ENCODE data around the gene ZC3H4.

The ZC3H4 gene

DNA sequence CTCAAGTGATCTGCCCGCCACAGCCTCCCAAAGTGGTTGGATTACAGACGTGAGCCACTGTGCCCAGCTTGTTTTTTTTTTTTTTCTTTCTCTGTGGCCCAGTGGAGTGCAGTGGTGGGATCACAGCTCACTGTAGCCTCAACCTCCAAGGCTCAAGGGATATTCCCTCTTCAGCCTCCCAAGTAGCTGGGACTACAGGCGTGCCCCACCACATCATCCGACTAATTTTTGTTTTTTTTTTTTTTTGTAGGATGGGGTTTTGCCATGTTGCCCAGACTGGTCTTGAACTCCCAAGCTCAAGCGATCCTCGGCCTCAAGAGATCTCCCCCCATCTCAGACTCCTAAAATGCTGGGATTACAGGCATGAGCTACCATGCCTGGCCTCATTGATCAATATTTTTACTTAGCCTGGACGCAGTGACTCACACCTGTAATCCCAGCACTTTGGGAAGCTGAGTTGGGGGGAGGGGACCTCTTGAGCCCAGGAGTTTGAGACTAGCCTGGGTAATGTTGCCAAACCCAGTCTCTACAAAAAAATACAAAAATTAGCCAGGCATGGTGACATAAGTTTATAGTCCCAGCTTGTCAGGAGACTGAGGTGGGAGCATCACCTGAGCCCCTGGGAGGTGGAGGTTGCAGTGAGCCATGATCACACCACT, 18.7 kb upstream of the ZC3H4 start:
- no peak for DNase-seq

DNA sequence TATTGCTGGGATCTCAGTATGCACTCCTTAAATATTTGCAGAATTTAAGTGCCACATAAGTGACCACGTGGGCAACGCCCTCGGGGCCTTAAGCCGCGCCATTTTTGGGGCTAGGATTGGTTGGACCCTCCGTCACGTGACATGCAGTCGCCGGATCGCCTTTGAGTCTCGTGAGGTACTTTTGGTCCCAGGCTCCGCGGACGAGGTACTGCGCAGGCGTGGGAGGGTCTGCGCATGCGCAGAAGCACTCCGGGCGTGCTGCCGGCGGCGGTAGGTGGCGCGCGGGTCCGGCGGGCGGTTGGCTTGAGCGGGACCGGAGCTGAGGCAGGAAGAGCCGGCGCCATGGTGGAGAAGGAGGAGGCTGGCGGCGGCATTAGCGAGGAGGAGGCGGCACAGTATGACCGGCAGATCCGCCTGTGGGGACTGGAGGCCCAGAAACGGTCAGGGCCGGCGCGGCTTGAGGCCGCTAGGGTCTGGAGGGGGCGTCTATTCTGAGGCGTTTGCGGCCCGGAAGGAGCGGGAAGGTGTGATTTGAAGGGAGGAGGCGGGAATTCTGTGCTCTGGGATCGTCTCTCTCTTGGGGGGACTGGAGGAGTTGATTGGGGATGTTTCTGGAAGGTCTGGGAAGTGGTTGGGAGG, 17.1 kb upstream of the ZC3H4 start, which contains the start of gene SAE1:
Gene SAE1 (plus strand): TSS at position 247 of the 639 bp plus-strand sequence. CDS start 96 bp downstream, at position 343.
- DNase-seq = peak; percentile 93

DNA sequence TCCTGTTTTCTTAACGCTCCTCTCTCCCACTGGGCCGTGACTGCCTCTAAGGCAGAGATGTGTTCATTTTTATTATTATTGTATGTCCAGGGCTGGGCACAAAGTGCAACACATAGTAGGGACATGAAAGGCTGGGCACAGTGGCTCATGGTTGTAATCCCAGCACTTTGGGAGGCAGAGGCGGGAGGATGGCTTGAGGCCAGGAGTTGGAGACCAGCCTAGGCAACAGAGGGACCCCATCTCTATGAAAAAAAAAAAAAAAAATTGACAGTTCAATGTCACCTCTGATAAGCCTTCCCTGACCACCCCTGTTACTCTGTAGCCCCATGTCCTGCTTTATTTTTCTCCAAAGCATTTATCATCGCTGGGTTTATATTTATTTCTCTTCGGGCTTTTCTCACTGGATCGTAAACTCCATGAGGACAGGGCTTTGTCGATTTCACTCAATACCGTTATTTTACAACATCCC, 16.6 kb upstream of the ZC3H4 start:
- DNase-seq = no peak

DNA sequence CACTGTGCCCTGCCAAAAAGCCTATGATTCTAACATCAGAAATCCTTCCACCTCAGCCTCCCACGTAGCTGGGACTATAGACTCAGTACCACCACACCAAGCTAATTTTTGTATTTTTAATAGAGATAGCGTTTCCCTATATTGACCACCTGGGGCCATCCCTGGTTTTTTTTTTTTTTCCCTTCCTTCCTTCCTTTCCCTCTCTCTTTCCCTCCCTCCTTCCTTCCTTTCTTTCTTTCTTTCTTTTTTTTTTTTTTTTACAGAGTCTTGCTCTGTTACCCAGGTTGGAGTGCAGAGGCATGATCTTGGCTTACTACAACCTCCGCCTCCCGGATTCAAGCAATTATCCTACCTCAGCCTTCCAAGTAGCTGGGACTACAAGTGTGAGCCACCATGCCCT, 16.0 kb upstream of the ZC3H4 start:
- no peak for DNase-seq

DNA sequence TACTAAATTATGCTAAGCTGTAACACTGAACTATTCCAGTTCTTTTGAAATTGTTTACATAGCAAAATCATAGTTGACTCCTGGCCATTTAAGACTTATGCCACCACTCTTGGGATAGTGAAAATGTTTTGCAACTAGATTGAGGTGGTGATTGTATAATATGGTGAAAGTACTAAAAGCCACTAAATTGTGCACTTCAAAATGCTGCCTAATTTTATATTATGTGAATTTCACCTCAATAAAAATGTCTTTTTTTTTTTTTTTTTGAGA, 12.0 kb upstream of the ZC3H4 start:
- DNase-seq = no peak

DNA sequence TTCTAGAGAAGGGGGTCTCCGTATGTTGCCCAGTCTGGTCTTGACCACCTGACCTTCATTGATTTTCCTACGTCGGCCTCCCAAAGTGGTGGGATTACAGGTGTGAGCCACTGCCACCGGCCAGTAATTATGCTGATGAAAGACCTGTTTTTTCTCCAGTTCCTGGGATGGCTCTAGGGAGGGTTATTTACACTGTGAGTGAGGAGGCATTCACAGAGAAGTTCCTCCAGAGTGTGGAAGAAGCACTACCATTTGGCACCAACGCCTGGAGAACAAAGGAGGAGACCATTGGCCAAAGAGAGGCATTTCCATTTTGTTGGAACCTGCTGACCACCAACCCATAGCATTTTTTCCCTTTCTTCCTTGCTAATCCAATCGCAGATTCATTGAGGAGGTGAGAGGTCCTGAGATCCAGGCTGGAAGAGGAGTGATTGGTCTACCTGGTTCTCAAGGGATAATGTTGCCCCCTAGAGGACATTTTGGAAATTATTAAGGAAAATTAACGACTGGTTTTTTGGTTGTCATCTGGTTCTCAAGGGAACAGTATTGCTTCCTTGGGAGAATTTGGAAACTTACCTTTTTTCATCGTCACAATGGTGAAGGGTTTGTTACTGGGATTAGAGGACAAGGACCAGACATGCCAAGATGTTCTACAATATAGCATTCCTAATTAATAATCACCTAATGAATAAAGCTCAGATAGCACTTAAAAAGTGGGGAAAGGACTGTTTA, 11.5 kb upstream of the ZC3H4 start:
- peak; percentile 47 for DNase-seq

DNA sequence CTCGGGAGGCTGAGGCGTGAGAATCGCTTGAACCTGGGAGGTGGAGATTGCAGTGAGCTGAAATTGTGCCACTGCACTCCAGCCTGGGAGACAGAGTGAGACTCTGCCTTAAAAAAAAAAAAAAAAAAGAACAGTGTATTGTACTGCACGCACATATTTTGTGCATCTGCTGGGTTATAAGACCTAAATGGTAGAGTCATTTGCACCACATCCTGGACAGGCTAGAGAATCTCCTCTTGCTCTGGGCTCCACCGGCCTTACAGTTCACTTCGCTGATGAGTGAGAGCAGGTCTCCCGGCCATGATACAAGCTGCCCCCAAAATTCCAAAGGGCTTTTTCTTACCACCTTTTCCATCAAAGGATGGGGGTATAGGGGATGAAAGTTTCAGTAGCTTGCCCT, 9.8 kb upstream of the ZC3H4 start:
- DNase-seq = no peak

DNA sequence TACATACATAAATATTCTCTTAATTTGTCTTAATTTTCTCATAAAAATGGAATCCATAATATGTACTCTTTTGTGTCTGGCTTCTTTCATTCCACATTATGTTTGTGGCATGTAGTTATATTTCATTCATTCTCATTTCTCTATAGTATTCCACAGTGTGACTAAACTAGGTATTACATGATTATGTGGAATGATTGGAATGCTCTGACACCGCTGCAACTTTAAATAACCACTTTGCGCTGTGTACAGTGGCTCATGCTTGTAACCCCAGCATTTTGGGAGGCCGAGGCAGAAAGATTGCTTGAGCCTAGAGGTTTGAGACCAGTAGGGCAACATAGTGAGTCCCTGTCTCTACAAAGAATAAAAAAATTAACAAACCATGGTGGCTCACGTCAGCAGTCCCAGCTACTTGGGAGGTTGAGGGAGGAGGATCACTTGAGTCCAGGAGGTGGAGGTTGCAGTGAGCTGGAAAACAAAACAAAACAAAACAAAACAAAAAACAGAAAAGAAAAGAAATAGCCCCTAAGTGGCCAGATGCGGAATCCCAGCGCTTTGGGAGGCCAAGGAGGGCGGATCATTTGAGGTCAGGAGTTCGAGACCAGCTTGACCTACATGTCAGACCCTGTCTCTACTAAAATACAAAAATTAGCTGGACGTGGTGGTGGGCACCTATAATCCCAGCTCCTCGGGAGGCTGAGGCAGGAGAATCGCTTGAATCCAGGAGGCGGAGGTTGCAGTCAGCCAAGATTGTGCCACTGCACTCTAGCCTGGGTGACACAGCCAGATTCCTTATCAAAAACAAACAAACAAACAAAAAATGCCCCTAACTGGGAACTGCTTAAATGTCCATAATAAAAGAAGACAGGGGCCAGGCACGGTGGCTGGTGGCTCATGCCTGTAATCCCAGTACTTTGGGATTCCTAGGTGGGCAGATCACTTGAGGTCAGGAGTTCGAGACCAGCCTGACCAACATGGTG, 9.1 kb upstream of the ZC3H4 start:
- no peak for DNase-seq

DNA sequence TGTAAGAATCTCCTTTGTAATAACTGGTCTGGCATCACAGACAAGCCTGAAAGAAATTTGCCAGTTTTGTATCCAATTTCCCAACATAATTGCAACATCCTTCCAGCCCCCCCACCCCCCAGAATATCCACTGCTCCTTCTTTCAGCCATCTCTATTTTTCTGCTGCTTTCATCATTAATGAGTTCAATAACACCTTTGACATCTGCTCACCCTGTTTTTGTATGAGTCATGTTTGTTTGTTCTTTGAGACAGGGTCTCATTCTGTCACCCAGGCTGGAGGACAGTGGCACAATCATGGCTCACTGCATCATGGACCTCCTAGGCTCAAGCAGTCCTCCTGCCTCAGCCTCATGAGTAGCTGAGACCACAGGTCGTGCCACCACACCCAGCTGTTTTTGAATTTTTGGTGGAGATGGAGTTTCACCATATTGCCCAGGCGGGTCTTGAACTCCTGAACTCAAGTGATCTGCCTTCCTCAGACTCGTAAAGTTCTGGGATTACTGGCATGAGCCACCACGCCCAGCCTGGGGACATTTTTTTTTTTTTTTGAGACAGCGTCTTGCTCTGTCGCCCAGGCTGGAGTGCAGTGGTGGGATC, 7.0 kb upstream of the ZC3H4 start:
- DNase-seq = no peak

DNA sequence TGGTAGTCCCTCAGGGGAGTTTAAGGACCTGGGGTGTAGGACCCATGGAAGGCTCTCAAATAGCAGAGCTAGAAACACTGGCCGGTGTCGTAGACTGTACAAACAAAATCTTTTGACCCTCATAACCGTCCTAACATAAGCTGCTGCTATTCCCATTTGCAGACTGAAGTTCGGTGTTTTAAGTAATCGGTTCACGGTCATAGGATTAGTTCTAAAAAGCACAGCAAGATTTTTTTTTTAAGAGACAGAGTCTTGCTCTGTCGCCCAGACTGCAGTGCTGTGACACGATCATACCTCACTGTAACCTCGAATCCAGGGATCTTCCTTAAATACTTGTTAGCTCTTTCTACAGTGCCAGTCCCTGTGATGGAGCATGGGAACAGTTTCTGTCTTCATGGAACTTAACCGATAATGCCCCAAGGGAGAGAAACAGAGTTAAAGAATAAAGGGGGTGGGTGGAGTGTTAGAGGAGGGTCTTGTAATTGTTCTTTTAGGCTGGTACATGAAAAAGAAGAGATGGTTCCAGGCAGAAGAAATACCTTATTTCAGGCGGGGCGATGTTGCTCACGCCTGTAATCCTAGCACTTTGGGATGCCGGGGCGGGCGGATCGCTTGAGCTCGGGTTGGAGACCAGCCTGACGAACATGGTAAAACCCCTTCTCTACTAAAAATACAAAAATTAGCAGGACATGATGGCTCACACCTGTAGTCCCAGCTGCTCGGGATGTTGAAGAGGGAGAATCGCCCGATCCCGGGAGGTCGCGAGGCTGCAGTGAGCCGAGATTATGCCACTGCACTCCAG, 475 bp upstream of the ZC3H4 start:
- DNase-seq = no peak

DNA sequence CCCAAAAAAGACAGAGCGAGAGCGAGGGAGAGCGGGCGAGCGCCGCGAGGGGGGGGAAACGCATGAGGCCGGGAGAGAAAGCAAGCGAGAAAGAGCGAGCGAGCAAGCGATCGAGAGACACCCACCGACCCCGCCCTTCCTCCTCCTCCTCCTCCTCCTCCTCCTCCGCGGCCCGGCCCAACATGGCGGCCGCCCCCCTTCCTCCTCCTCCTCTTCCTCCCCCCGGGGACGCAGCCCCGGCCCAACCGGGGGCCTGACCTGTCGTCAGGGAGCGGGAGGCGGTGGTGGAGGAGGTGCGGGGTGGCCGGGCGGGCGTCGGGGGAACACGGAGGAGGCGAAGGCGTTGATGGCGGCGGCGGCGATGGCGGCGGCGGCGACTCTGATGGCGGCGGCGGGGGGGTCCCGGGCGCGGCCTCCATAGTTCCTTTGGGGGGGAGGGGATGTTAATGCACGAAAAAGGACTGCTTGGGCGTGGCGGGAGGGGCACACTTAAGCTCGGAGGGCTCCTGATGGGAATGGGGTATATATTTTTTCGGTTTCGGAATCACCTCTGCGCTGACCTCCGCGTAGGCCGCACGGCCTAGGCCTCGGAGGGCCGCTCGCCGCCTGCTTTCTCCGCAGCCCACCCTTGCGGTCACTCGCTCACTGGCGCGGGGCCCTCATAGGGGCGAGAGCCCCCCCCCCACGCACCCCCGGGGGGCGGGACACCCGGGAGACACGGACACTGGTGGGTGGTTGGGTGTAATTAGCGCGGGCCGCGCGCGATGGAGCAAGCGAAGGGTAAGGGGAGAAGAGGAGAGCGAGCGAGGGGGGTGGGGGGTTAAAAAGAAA, 1.2 kb downstream of the ZC3H4 start:
- peak; percentile 90 for DNase-seq

DNA sequence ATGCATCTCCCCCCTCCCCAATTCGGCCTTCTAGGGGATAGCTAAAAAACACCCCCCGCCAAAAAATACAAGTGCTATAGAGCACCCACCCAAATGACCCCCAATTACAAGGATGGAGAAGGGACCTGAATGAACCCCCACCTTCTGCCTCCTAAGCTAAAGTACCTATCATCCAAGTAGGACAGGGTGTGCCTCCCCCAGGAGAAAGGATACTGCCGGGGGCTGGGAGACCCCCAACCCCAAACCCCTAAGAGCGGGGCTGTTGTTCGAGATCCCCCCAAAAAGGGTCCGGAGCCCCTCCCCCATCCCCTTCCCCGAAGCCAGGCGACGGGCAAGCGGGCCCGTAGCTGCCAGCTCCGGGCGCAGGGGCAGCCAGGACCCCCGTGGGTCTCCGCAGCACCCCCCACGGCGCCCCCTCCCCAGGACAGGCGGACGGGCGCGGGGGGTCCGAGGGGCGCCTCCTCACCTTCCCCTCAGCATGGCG, 1.9 kb downstream of the ZC3H4 start:
- DNase-seq = no peak

DNA sequence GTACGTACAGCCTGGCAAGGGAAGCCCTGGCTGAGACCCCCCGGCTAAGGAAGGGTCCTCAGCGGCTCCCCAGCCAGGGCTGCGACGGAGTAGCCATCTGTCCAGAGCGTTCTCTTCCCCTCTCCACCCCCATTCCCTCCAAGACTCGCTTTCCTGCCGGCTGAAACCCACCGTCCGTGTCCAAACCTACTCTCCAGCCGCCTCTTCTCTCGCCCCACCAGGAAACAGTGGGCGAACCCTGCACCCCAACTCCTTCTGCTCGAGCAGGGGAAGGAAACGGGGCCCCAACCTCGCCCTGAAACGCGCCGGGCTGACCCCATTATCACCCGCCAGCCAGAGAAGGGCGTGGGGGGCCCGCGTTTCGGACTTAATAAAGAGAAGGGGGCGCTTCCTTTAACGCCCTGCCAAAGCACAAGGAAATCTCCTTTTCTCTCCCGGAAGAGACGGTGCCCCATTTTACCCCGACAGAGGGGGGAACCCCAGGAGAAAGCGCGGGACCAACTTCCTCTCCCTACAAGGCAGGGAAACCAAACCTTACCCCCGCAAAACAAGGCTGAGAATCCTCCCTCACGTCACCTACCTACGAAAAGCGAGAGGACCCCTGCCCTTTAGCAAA, 2.5 kb downstream of the ZC3H4 start:
- DNase-seq = peak; percentile 18

DNA sequence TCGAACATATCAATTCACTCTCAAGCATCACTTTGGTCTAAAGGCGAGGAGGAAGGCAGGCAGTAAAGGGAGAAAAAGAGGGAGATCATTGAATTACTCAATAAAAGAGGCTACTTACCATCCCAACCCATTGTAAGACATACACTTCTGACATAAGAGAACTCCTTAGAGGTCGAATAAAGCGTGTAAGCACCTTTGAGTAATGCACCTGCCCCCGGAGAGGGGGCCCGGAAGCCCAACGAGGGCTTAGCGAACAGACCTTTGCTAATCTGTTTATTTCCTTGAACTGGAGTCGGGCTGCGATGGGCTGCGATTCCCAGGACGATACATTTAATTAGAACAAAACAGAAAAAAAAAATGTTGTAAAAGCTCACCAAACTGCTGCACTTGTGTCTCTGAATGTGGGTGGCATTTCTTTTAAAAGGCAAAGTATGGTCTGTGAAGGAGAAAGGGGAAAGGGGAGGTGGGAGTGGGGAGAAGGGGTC, 3.0 kb downstream of the ZC3H4 start:
- DNase-seq = peak; percentile 17

DNA sequence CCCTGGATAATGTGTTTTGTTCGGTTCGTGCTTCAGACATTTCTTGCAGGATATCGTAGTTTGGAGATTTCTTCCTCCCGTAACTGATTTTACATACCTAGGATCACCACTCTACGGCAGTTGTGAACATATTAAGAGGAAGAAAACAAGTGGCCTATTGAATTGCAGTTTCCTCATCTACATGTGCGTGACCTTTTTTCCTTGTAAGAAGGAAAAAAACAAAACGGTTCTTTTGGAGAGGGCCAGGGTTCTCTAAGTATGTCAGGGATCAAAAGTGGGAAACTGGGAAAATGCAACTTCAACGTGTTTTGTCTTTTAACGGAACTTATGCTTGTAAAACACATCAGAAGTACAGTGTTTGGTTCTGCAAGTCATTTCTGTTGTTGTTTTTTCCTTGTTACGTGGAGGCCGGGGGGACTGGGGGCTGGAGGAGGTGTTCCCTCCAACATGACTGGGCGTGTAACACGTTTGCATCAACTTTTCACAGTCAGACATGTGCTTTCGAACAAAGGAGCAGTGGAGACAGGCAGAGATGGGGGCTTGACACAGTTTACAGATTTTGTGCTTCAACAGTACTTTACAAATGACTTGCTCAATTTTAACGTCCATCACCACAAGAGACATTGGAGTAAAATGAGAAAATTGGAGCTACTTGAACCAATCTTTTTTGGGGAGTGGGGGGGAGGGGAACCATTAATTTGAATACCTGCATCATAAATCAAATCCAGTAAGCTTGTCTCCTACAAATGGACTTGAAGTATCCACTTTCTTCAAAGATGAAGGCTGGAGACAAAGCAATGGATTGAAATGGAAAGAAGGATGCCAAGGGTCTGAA, 3.8 kb downstream of the ZC3H4 start:
- no peak for DNase-seq

DNA sequence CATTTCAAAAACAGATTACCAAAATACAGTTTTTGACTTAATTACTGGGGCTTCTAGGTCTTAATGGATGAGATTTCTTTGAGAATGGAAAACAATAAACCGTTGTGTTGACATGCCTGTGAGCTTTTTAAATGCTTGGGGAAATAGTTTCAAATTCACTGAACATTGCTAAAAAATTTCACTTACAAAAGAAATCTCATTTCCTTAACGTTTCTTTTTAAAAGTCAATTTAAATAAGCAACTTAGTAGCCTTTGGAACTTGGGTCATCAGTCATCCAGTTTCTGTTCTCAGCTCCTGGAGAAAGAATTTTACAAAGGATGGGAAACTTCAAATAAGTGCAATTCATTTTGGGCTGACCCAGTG, 4.4 kb downstream of the ZC3H4 start:
- no peak for DNase-seq

DNA sequence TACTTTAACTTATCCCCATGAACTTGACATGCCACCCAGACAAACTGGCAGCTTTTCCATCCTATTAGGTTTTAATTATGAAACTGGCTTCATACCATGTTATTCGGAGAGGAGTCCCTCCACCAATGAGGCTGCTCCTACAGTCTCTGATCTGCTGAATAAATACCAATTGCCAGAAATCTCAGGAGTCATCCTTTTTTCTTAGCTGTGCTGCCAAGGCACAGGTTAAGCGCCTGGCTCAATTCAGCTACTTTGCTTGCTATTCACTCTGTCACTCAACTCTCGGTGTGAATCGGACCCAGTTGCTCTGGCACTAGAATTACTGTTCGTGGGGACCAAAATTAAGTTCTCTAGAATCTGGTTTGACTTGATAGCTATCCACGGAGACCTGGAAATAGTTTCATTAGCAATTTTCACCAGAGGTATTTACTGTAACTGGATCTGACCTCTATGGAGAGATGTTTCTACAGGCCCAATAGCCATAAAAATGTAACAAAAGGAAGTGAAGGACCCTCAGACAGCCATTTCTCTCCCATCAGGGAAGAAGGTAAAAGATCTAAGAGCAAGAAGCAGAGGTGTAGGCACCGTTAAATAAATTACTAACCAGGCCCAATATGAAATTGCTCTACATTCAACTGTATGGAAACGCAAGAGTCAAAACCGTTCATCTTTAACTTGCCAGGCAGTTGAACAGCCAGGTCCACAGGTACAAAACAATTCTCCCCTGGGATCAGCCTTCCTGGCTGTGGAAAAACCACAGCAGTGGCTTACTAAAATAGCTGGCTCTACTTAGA, 5.4 kb downstream of the ZC3H4 start:
- no peak for DNase-seq

Measured in RPMI8226 (cell line).